ENCODE measurements around the gene ARHGEF1.

ARHGEF1 gene

GRCh38 chr19:41868989-41869300 lies 14.0 kb upstream of the ARHGEF1 start:
- Histone ChIP-seq H3K9ac (ENCODE audit: low read length) (no peak overlapping the region), H3K9me3 (ENCODE audit: insufficient read depth, low read length) (no peaks in the 10 kb centered on the region), H3K36me3 (replicated peaks; ENCODE audit: low read depth, low read length) (peaks cover 63% of the 10 kb centered on the region), H3K4me1 (ENCODE audit: low read length) (peaks cover 64% of the 10 kb centered on the region), H3K27ac (ENCODE audit: low read length) (0 out of 2 replicates have a peak overlapping the region, but pooled peaks have one; percentile 15), H3K4me3 (ENCODE audit: low read length) (no peak overlapping the region), H2AFZ (ENCODE audit: low read depth, low read length) (no peak overlapping the region), H3K4me2 (ENCODE audit: low read length) (no peak overlapping the region), H3K27me3 (ENCODE audit: low read depth, low read length) (no peaks in the 10 kb centered on the region), H4K20me1 (ENCODE audit: insufficient read depth, low read length) (peaks cover 81% of the 10 kb centered on the region), H3K79me2 (ENCODE audit: low read length) (peaks cover 48% of the 10 kb centered on the region)
- TF ChIP-seq EZH2phosphoT487 (IDR thresholded peaks at IDR 0.05; ENCODE audit: low read depth) (no peak), CTCF (IDR thresholded peaks at IDR 0.05; ENCODE audit: low read depth, low read length) (no peak)

- Histone ChIP-seq H2AFZ (ENCODE audit: low read depth, low read length) (no peak overlapping the region), H3K9me3 (ENCODE audit: insufficient read depth, low read length) (no peaks in the 10 kb centered on the region), H3K79me2 (ENCODE audit: low read length) (peaks cover 43% of the 10 kb centered on the region), H3K4me3 (ENCODE audit: low read length) (no peak overlapping the region), H3K4me2 (ENCODE audit: low read length) (no peak overlapping the region), H4K20me1 (ENCODE audit: insufficient read depth, low read length) (peaks cover 76% of the 10 kb centered on the region), H3K27me3 (ENCODE audit: low read depth, low read length) (no peaks in the 10 kb centered on the region), H3K27ac (ENCODE audit: low read length) (0 out of 2 replicates have a peak overlapping the region, but pooled peaks have one; percentile 15), H3K9ac (ENCODE audit: low read length) (no peak overlapping the region), H3K36me3 (replicated peaks; ENCODE audit: low read depth, low read length) (peaks cover 57% of the 10 kb centered on the region), H3K4me1 (ENCODE audit: low read length) (peaks cover 59% of the 10 kb centered on the region)
- TF ChIP-seq EZH2phosphoT487 (IDR thresholded peaks at IDR 0.05; ENCODE audit: low read depth) (no peak), CTCF (IDR thresholded peaks at IDR 0.05; ENCODE audit: low read depth, low read length) (no peak)
These were observed 13.5 kb upstream of the ARHGEF1 start for GRCh38 chr19:41869374-41869955.

- peaks cover 49% of the 10 kb centered on the region for H3K36me3 ChIP-seq (replicated peaks; ENCODE audit: low read depth, low read length)
- no peak overlapping the region for H3K27ac ChIP-seq (ENCODE audit: low read length)
- no peaks in the 10 kb centered on the region for H3K27me3 ChIP-seq (ENCODE audit: low read depth, low read length)
- no peaks in the 10 kb centered on the region for H3K9me3 ChIP-seq (ENCODE audit: insufficient read depth, low read length)
- H3K4me3 ChIP-seq (ENCODE audit: low read length): no peak overlapping the region
- H3K79me2 ChIP-seq (ENCODE audit: low read length): peaks cover 34% of the 10 kb centered on the region
- H3K4me1 ChIP-seq (ENCODE audit: low read length): peaks cover 57% of the 10 kb centered on the region
- TF ChIP-seq CTCF (IDR thresholded peaks at IDR 0.05; ENCODE audit: low read depth, low read length): no peak
- TF ChIP-seq EZH2phosphoT487 (IDR thresholded peaks at IDR 0.05; ENCODE audit: low read depth): no peak
- no peak overlapping the region for H3K9ac ChIP-seq (ENCODE audit: low read length)
- peaks cover 66% of the 10 kb centered on the region for H4K20me1 ChIP-seq (ENCODE audit: insufficient read depth, low read length)
- no peak overlapping the region for H2AFZ ChIP-seq (ENCODE audit: low read depth, low read length)
- no peak overlapping the region for H3K4me2 ChIP-seq (ENCODE audit: low read length)
These were observed 12.5 kb upstream of the ARHGEF1 start for GRCh38 chr19:41870401-41870873.

- Histone ChIP-seq H3K79me2 (ENCODE audit: low read length) (peaks cover 23% of the 10 kb centered on the region), H2AFZ (ENCODE audit: low read depth, low read length) (no peak overlapping the region), H3K4me1 (ENCODE audit: low read length) (peaks cover 61% of the 10 kb centered on the region), H4K20me1 (ENCODE audit: insufficient read depth, low read length) (peaks cover 58% of the 10 kb centered on the region), H3K4me2 (ENCODE audit: low read length) (no peak overlapping the region), H3K9me3 (ENCODE audit: insufficient read depth, low read length) (peaks cover 4% of the 10 kb centered on the region; the same call in 1 of the 2 replicates), H3K27ac (ENCODE audit: low read length) (peak overlapping the region; percentile 70), H3K36me3 (replicated peaks; ENCODE audit: low read depth, low read length) (peaks cover 42% of the 10 kb centered on the region), H3K4me3 (ENCODE audit: low read length) (no peak overlapping the region), H3K27me3 (ENCODE audit: low read depth, low read length) (no peaks in the 10 kb centered on the region), H3K9ac (ENCODE audit: low read length) (no peak overlapping the region)
- TF ChIP-seq EZH2phosphoT487 (IDR thresholded peaks at IDR 0.05; ENCODE audit: low read depth): no peak
- TF ChIP-seq CTCF (IDR thresholded peaks at IDR 0.05; ENCODE audit: low read depth, low read length): no peak
These were observed 11.2 kb upstream of the ARHGEF1 start for GRCh38 chr19:41871573-41872383.

Measured in OCI-LY3 (cell line).